Stimulated activated CD8-positive, alpha-beta memory T cell treated with anti-CD3 and anti-CD28 coated beads, Interleukin-2, amount 100 ng/mL, for 1 hour (primary cell): ENCODE results near the gene KCNH3.

Experiments
- DNase-seq, 2 donors: peaks; one replicate each; pipeline ENCODE4 v3.0.0-alpha.2; 2020; ENCODE audit warnings: low read depth in 2 of 2

The KCNH3 gene

GRCh38 chr12:49545815-49546214 is 7.0 kb downstream of the KCNH3 start:
- no peak for DNase-seq

GRCh38 chr12:49546481-49546880 is 7.7 kb downstream of the KCNH3 start:
- no peak for DNase-seq

- no peak for DNase-seq
Measured at GRCh38 chr12:49547090-49547690, 8.4 kb downstream of the KCNH3 start.

- no peak for DNase-seq
Measured at GRCh38 chr12:49548481-49548821, 9.6 kb downstream of the KCNH3 start.

- DNase-seq, result no peak
Measured at GRCh38 chr12:49548822-49549648, 10.2 kb downstream of the KCNH3 start.

GRCh38 chr12:49549735-49550692 is 11.2 kb downstream of the KCNH3 start:
- DNase-seq, result no peak

- no peak for DNase-seq
Measured at GRCh38 chr12:49550693-49551252, 11.9 kb downstream of the KCNH3 start.

GRCh38 chr12:49552014-49552413 is 13.2 kb downstream of the KCNH3 start:
- DNase-seq, result no peak

- DNase-seq, result no peak
Measured at GRCh38 chr12:49552425-49552824, 13.6 kb downstream of the KCNH3 start.

GRCh38 chr12:49552899-49553298 is 14.1 kb downstream of the KCNH3 start:
- DNase-seq, result no peak

GRCh38 chr12:49553512-49554088 is 14.8 kb downstream of the KCNH3 start:
- no peak for DNase-seq

GRCh38 chr12:49554266-49554665 is 15.4 kb downstream of the KCNH3 start:
- DNase-seq, result no peak

- DNase-seq, result no peak
Measured at GRCh38 chr12:49555631-49556390, 17.0 kb downstream of the KCNH3 start.

GRCh38 chr12:49556391-49557186 is 17.8 kb downstream of the KCNH3 start:
- DNase-seq, result no peak

GRCh38 chr12:49557187-49557916 is 18.5 kb downstream of the KCNH3 start:
- no peak for DNase-seq

- DNase-seq, result no peak
Measured at GRCh38 chr12:49557917-49558215, 19.0 kb downstream of the KCNH3 start.

- DNase-seq, result no peak
Measured at GRCh38 chr12:49558526-49558925, 19.7 kb downstream of the KCNH3 start.

GRCh38 chr12:49559011-49559675 is 20.3 kb downstream of the KCNH3 start:
- no peak for DNase-seq

- DNase-seq, result no peak
Measured at GRCh38 chr12:49560695-49561094, 21.9 kb downstream of the KCNH3 start.
